NCI-H1694 (cell line): ENCODE measurements around the gene MAP3K2.

Experiments
- DNase-seq: peaks from one replicate; lab custom pipeline; 2025; lab: John Stamatoyannopoulos, UW

MAP3K2 gene

GRCh38 chr2:127387655-127388422 lies at the start of gene MAP3K2:
TSS of gene MAP3K2 (minus strand) at chr2:127387975. CDS start at chr2:127343129, 44,846 bp downstream.
- DNase-seq: peak; percentile 74

GRCh38 chr2:127437056-127437455 lies 49.3 kb upstream of the MAP3K2 start:
- no peak for DNase-seq

GRCh38 chr2:127434515-127434914 lies 46.7 kb upstream of the MAP3K2 start:
- DNase-seq: no peak

GRCh38 chr2:127431408-127432023 lies 43.7 kb upstream of the MAP3K2 start:
- no peak for DNase-seq

- DNase-seq: no peak
Measured at GRCh38 chr2:127429844-127430425, 42.2 kb upstream of the MAP3K2 start.

- DNase-seq: no peak
Measured at GRCh38 chr2:127429291-127429690, 41.5 kb upstream of the MAP3K2 start.

GRCh38 chr2:127428815-127429109 lies 41.0 kb upstream of the MAP3K2 start:
- DNase-seq: no peak

- DNase-seq: no peak
Measured at GRCh38 chr2:127428057-127428814, 40.5 kb upstream of the MAP3K2 start.

- no peak for DNase-seq
Measured at GRCh38 chr2:127427376-127428056, 39.7 kb upstream of the MAP3K2 start.

- no peak for DNase-seq
Measured at GRCh38 chr2:127426501-127427354, 39.0 kb upstream of the MAP3K2 start.

- no peak for DNase-seq
Measured at GRCh38 chr2:127425540-127426490, 38.0 kb upstream of the MAP3K2 start.

- no peak for DNase-seq
Measured at GRCh38 chr2:127424598-127425520, 37.1 kb upstream of the MAP3K2 start.

GRCh38 chr2:127423880-127424279 lies 36.1 kb upstream of the MAP3K2 start:
- DNase-seq: no peak

- no peak for DNase-seq
Measured at GRCh38 chr2:127423478-127423843, 35.7 kb upstream of the MAP3K2 start.

- DNase-seq: no peak
Measured at GRCh38 chr2:127422559-127423477, 35.0 kb upstream of the MAP3K2 start.

- DNase-seq: no peak
Measured at GRCh38 chr2:127421871-127422558, 34.2 kb upstream of the MAP3K2 start.

- no peak for DNase-seq
Measured at GRCh38 chr2:127421116-127421800, 33.5 kb upstream of the MAP3K2 start.
